Activated gamma-delta T cell (primary cell): ENCODE results near the gene TSSC4.
A peak's percentile ranks its signal among the peaks of the same experiment; 100 is the strongest.

Source experiments
- DNase-seq: peaks from one replicate; lab custom pipeline; 2025; lab: John Stamatoyannopoulos, UW

The TSSC4 gene

GRCh38 chr11:2369320-2369719, 31.2 kb upstream of the TSSC4 start:
- no peak for DNase-seq

- DNase-seq = no peak
Measured at GRCh38 chr11:2369896-2370295, 30.7 kb upstream of the TSSC4 start.

GRCh38 chr11:2374456-2375201, 25.9 kb upstream of the TSSC4 start:
- DNase-seq = no peak

GRCh38 chr11:2375341-2375853, 25.2 kb upstream of the TSSC4 start:
- no peak for DNase-seq

GRCh38 chr11:2375964-2376551, 24.5 kb upstream of the TSSC4 start:
- DNase-seq = no peak

- peak; percentile 56 for DNase-seq
Measured at GRCh38 chr11:2376751-2377451, 23.6 kb upstream of the TSSC4 start, which contains the start of gene CD81. Gene CD81 (plus strand): TSS chr11:2377310. CDS start chr11:2377550, 240 bp downstream.

GRCh38 chr11:2377511-2378443, 22.8 kb upstream of the TSSC4 start:
- DNase-seq = peak; percentile 50

- no peak for DNase-seq
Measured at GRCh38 chr11:2378527-2379210, 21.9 kb upstream of the TSSC4 start.

GRCh38 chr11:2379466-2380174, 20.9 kb upstream of the TSSC4 start:
- no peak for DNase-seq

- no peak for DNase-seq
Measured at GRCh38 chr11:2380396-2380795, 20.2 kb upstream of the TSSC4 start.

- DNase-seq = no peak
Measured at GRCh38 chr11:2380807-2381350, 19.7 kb upstream of the TSSC4 start.

GRCh38 chr11:2381494-2382128, 18.9 kb upstream of the TSSC4 start:
- DNase-seq = no peak

- no peak for DNase-seq
Measured at GRCh38 chr11:2382129-2382517, 18.4 kb upstream of the TSSC4 start.

- no peak for DNase-seq
Measured at GRCh38 chr11:2382936-2383851, 17.4 kb upstream of the TSSC4 start.

GRCh38 chr11:2383852-2384804, 16.4 kb upstream of the TSSC4 start:
- DNase-seq = no peak

- DNase-seq = no peak
Measured at GRCh38 chr11:2385156-2386151, 15.1 kb upstream of the TSSC4 start.
